ENCODE measurements around the gene NOD1. TPM values are rescaled to one million over a fixed set of nuclear protein-coding genes. Genes with fewer than 3 reads are reported as not detected.

Gene NOD1
- total and polyA plus RNA-seq, 2 of the 13 experiments (the other 11 are each of a cell fraction or from before 2014, with no cell fraction given), result 1.7 to 2.9 TPM

DNA sequence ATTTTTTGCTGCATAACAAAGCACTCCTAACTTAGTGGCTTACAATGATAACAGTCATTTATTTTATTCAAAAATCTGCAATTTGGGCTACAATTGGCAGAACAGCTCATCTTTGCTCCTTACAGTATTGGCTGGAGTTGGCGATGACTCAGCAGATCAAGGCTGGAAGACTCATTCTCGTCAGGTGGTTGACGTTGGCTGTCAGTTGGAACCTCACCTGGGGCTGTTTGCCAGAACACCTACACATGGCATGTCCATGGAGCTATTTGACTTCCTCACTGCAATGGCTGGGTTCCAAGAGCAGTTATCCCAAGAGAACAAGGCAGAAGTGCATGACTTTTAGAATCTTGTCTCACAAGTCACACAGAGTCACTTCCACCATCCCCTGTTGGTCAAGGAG lies 75.1 kb downstream of the NOD1 start:
- Histone ChIP-seq H3K9ac (ENCODE audit: insufficient read depth, low read depth, low read length) (no peak overlapping the region), H3K79me2 (ENCODE audit: insufficient read depth, low read length) (no peaks in the 10 kb centered on the region), H2AFZ (ENCODE audit: low read length) (no peak overlapping the region), H4K20me1 (ENCODE audit: insufficient read depth, low read length) (no peaks in the 10 kb centered on the region), H3K4me3 (replicated peaks in 1 of 3; ENCODE audit: insufficient read depth in 1 of 3, low read depth in 2 of 3, low read length in 3 of 3) (no peak overlapping the region), H3K4me1 (ENCODE audit: insufficient read depth, low read length) (peaks cover 7% of the 10 kb centered on the region; the same call in 1 of the 2 replicates), H3K27me3 (ENCODE audit: control insufficient read depth in 1 of 2, insufficient read depth in 2 of 2, low read length in 2 of 2) (no peaks in the 10 kb centered on the region), H3K36me3 (replicated peaks in 1 of 2; ENCODE audit: control insufficient read depth in 1 of 2, insufficient read depth in 2 of 2, low read length in 2 of 2) (peaks cover 0 to 3% of the 10 kb centered on the region in 2 experiments; a peak in 4 of 5 replicates), H3K27ac (ENCODE audit: extremely low read length, insufficient read depth, low read length) (no peak overlapping the region), H3K4me2 (ENCODE audit: low read depth, low read length) (no peak overlapping the region), H3K9me3 (ENCODE audit: low read length) (no peaks in the 10 kb centered on the region)
- no TSS peak for BruUV-seq (replicated peaks)
- DNase-seq (ENCODE audit: low spot score), result no peak
- intact Hi-C loops (cut with micrococcal nuclease; ENCODE audit: unreplicated experiment) (no loop called here), in situ Hi-C loops (cut with HindIII; ENCODE audit: extremely low pct_ligation_motif_present, low pct_unique_long_range_greater_than_20kb) (no loop called here)
- 97% methylated on average over 3 of the region's 3 CpGs for WGBS (ENCODE audit: low lambda C conversion rate)
- no peak for ATAC-seq
- peak; percentile 70 for TF ChIP-seq MAFF (IDR thresholded peaks at IDR 0.05; ENCODE audit: low read depth, low read length)
- TF ChIP-seq NFE2L2 (IDR thresholded peaks at IDR 0.05; ENCODE audit: low read length), result peak; percentile 71
- no peak for TF ChIP-seq REL (CRISPR knock-in tag; conservative IDR thresholded peaks at IDR 0.05)
- TF ChIP-seq MAFK (conservative IDR thresholded peaks at IDR 0.05 in 1 of 2, IDR thresholded peaks at IDR 0.05 in 1 of 2; ENCODE audit: low read length in 2 of 2), result peak; percentile 77 to 81
- no peak for FAIRE-seq
- POLR2A ChIA-PET, result no interaction called here
- CTCF ChIA-PET (ENCODE audit: low intra/inter-chr PET ratio, low total read pairs), result no interaction called here

DNA sequence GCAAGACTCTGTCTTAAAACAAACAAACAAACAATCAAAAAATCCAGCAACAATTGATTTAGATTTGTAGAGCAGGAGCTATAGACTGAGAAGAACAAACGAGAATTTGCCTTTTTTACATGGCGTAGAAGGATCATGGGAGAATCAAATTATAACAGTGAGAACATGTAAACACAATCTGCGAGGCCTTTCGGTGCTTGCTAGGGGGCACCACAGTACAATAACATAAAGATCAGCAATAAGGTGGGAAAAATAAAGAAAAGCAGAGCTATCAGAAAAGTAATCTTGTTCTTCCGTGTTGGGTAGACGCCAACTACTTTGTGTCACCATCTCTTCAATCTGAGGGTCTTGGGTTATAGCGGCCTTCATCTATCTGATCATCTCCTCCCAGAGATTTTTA lies 82.2 kb downstream of the NOD1 start:
- ChIA-PET POLR2A (no interaction called here), CTCF (ENCODE audit: low intra/inter-chr PET ratio, low total read pairs) (no interaction called here)
- Histone ChIP-seq H3K79me2 (ENCODE audit: insufficient read depth, low read length) (no peaks in the 10 kb centered on the region), H3K27ac (ENCODE audit: extremely low read length, insufficient read depth, low read length) (no peak overlapping the region), H3K4me3 (replicated peaks in 1 of 3; ENCODE audit: insufficient read depth in 1 of 3, low read depth in 2 of 3, low read length in 3 of 3) (no peak overlapping the region), H3K4me2 (ENCODE audit: low read depth, low read length) (no peak overlapping the region), H4K20me1 (ENCODE audit: insufficient read depth, low read length) (no peaks in the 10 kb centered on the region), H2AFZ (ENCODE audit: low read length) (no peak overlapping the region), H3K9me3 (ENCODE audit: low read length) (no peaks in the 10 kb centered on the region), H3K4me1 (ENCODE audit: insufficient read depth, low read length) (peaks cover 5% of the 10 kb centered on the region; the same call in 1 of the 2 replicates), H3K36me3 (replicated peaks in 1 of 2; ENCODE audit: control insufficient read depth in 1 of 2, insufficient read depth in 2 of 2, low read length in 2 of 2) (no peaks in the 10 kb centered on the region), H3K27me3 (ENCODE audit: control insufficient read depth in 1 of 2, insufficient read depth in 2 of 2, low read length in 2 of 2) (no peaks in the 10 kb centered on the region), H3K9ac (ENCODE audit: insufficient read depth, low read depth, low read length) (no peak overlapping the region)
- intact Hi-C loops (cut with micrococcal nuclease; ENCODE audit: unreplicated experiment), result no loop called here
- no TSS peak for BruUV-seq (replicated peaks)
- TF ChIP-seq ZBTB8A (CRISPR knock-in tag; IDR thresholded peaks at IDR 0.05; ENCODE audit: borderline replicate concordance, low read depth) (no peak), FOSL1 (CRISPR knock-in tag; IDR thresholded peaks at IDR 0.05; ENCODE audit: borderline replicate concordance) (no peak), MAZ (IDR thresholded peaks at IDR 0.05; ENCODE audit: borderline replicate concordance, low read depth, low read length) (no peak), MAZ (CRISPR knock-in tag; IDR thresholded peaks at IDR 0.05; ENCODE audit: low read depth) (no peak), STAG1 (CRISPR knock-in tag; IDR thresholded peaks at IDR 0.05) (peak; percentile 16; the same call in 1 of the 2 replicates), SOX5 (CRISPR knock-in tag; IDR thresholded peaks at IDR 0.05; ENCODE audit: borderline replicate concordance) (no peak), TRIM24 (CRISPR knock-in tag; IDR thresholded peaks at IDR 0.05) (no peak), MED8 (CRISPR knock-in tag; IDR thresholded peaks at IDR 0.05; ENCODE audit: insufficient replicate concordance) (no peak), HNRNPH1 (optimal IDR thresholded peaks at IDR 0.05; ENCODE audit: low read depth, low read length) (no peak), ZNF124 (CRISPR knock-in tag; IDR thresholded peaks at IDR 0.05) (no peak), NR2C2 (CRISPR knock-in tag; IDR thresholded peaks at IDR 0.05; ENCODE audit: borderline replicate concordance) (no peak), HOMEZ (CRISPR knock-in tag; IDR thresholded peaks at IDR 0.05; ENCODE audit: low read depth) (no peak), CTCF (CRISPR knock-in tag; IDR thresholded peaks at IDR 0.05) (peak; percentile 32; the same call in 1 of the 2 replicates)
- ATAC-seq (no peak), DNase-seq (ENCODE audit: low spot score) (no peak), FAIRE-seq (no peak)
- in situ Hi-C loops (cut with HindIII; ENCODE audit: extremely low pct_ligation_motif_present, low pct_unique_long_range_greater_than_20kb), result no loop called here
- 92% methylated on average over 7 of the region's 7 CpGs for WGBS (ENCODE audit: low lambda C conversion rate)

Data from HepG2 (cell line).